HG03066 (cell line): ENCODE measurements around the gene KRTAP10-6.
"Not testable (repeated sequence)": the region's sequence is repeated elsewhere in the genome, so short reads cannot be mapped to it uniquely, and the experiment has no call there.

Experiments
- ATAC-seq: cut with Tn5 transposase; IDR thresholded peaks from one replicate; pipeline ENCODE4 v1.9.1; 2021; ENCODE audit warnings: low read depth; ENCODE audit not compliant: unreplicated experiment

The KRTAP10-6 gene, protein sequence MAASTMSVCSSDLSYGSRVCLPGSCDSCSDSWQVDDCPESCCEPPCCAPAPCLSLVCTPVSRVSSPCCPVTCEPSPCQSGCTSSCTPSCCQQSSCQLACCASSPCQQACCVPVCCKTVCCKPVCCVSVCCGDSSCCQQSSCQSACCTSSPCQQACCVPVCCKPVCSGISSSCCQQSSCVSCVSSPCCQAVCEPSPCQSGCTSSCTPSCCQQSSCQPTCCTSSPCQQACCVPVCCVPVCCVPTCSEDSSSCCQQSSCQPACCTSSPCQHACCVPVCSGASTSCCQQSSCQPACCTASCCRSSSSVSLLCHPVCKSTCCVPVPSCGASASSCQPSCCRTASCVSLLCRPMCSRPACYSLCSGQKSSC

DNA sequence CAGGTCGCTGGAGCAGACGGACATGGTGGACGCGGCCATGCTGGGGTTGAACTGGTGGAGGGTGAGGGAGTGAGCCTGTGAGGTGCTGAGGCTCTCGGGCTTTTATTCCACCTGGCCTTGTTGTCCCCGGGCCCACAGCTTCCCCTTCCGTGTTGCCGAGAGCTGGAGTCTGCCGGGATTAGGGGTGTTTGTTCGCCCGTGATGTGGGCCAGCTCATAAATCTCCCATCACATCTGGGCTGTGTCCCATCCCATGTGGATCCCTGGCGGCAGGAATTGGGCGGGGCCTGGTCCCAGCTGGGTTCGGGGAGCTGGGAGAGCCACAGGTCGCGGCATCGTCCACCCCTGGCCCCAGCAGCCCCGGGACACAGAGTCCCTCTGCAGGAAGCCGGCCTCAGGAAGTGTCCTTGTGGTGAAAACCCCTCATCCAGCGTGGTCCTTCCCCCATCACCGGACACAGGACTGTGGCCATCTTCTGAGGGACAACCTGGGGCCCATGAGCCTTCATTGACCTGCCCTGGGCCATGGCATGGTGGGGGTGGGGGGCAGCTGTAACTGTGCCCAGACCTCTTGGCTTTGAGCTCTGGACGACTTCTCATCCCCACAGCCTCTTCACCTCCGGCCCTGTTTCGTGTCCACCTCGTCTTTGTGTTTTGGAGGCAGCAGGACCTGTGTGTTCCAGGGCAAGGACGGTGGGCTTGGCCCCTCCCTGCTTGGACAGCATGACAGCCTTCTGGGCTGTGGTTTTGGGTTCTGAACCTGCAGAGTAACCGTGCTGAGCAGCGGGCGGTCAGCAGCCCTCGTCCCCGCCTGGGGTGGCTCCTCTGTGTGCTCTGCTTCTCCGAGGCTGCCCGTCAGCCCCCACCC, at the start of gene KRTAP10-6:
Gene KRTAP10-6 (minus strand): TSS at position 60 of the 866 bp plus-strand sequence. CDS start 21 bp downstream, at position 39.
- ATAC-seq, result no peak

DNA sequence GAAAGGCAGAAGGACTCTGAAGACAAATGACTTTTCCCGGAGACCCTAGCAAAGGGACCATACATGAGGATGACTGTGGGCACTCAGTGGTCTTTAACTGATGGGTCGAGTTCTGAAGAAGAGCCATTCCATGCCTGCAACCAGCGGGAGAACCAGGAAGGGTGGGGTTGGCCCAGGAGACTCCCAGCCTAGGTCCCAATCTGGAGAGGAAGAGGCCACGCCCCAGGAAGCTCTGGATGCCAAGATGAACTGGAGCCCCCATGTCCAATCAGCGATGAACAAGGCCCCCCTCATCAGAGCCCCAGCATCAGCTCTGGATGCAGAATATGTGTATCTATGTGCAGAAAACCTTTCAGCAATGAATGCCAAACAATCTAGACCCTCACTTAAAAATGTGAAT, 48.5 kb upstream of the KRTAP10-6 start:
- no peak for ATAC-seq

DNA sequence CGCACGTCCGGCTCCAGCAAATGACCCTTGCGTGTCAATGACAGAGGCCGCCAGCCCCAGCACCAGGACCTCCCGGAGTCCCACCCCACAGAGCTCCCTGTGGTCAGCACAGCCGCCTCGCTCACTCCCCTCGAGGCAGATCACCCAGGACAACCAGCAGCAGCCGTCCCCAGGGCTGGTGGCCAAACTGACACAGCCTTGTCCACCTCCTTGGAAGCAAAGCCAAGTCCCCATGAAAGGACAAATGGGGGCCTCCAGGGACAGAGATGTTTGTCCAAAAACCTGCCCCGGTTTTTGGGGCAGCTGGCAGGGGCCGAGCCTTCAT, 47.0 kb upstream of the KRTAP10-6 start:
- ATAC-seq, result no peak

DNA sequence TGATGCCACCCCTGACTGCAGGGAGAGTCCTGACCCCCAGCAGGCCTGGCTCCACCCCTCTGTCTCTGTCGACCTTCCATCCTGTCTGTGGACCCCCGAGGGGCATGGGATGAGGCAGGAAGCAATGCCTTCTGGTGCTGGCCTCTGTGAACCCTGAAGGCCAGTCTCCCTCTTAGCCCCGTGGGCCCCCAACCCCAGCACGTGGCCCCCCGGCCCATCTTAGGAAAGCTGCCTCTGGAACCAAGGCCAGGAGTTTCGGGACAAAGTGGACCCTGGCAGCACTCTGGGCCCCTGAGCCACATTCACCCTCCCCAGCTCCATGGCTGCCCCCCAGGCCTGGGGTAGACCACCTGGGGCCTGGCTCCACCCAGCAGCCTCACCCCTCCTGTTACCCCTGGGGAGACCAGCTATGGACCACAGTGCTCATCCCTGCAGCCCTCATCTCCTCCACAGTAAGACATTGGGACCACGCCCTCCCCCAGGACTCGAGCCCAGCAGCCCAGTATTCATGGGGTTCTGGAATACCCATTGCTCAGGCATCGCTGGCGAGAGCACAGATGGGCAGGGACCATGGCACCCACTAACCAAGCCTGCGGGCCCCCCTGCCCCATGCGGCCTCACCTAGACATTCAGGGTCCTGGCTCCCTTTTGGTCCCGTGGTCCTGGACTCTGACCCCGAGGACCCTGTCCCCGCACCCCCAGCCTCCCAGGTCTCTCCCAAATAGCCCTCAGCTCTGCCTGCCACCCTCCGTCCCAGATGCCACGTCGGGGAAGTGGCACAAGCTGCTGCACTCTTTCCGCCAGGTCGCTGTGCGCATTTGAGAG, 46.4 kb upstream of the KRTAP10-6 start:
- ATAC-seq, result not testable (repeated sequence)

DNA sequence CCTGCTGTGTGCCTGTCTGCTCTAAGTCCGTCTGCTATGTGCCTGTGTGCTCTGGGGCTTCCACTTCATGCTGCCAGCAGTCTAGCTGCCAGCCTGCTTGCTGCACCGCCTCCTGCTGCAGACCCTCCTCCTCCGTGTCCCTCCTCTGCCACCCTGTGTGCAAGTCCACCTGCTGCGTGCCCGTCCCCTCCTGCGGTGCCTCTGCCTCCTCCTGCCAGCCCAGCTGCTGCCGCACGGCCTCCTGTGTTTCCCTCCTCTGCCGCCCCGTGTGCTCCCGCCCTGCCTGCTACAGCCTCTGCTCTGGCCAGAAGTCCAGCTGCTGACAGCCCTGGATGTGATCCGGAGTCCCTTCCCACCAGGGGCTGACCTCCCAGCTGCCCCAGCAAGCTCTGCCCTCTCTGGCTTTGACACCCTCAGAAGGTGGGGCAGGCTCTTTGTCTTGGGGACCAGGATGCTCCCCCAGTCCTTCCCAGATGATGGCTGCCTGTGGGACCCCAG, 45.6 kb upstream of the KRTAP10-6 start:
- ATAC-seq, result not testable (repeated sequence)

DNA sequence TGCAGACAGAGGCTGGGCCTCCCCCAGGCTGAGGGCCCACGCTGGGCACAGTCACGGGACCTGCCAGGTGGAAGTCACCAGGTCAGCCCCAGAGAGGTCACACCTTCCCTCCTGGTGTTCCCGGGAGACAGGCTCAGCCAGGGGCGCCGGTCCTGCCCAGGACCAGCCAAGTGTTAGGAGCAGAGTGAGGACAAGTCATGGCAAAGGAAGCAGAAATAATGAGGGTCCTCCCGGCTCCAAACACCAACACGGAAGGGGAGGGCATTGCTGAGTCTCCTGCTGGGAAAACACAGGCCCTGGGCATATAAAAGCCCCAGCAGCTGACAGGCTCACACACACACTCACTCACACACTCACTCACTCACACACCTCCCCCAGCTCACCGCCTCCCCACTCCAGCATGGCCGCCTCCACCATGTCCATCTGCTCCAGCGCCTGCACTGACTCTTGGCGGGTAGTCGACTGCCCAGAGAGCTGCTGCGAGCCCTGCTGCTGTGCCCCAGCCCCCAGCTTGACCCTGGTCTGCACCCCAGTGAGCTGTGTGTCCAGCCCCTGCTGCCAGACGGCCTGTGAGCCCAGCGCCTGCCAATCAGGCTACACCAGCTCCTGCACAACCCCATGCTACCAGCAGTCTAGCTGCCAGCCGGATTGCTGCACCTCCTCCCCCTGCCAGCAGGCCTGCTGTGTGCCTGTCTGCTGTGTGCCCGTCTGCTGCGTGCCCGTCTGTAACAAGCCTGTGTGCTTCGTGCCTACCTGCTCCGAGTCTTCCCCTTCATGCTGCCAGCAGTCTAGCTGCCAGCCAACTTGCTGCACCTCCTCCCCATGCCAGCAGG, 44.9 kb upstream of the KRTAP10-6 start, which contains the start of gene KRTAP10-10:
Gene KRTAP10-10 (plus strand): TSS at position 339 of the 833 bp plus-strand sequence. CDS start 62 bp downstream, at position 401.
- no peak for ATAC-seq

DNA sequence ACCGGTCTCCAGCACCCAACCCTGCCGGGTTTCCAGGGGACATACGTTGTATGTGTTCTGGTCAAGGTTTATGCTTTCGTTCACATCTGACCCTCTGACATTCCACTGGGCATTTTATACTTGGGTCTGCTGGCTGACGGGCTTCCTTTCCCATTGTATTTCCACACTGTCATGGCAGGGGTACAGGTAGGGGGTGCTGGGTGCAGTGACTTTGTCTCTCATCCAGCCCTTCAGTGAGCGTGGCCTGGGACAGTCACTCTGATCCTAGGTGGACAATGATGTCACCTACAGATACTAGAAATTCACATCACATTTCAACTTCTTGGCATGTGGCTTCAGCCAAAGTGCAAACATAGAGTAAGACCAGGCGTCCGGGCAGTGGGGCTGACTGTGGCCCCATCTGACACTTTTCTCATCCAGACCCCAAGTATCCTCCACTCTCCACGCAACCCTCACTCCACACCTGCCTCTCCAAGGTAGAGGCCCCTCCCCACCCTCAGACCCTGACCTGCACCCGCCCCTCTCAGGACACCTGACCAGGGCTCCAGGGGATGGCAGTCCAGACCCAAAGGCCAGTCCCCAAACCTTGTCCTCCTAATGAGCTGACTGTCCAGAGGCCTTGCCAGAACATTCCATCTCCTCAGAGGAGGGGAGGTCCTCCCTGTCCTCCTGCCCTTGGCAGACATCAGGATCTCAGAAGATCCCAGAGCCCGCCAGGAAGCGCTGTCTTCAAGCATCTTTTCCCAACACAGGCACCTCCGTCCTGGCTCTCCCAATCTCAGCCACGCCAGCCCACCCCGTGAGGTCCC, 44.1 kb upstream of the KRTAP10-6 start:
- ATAC-seq, result no peak

DNA sequence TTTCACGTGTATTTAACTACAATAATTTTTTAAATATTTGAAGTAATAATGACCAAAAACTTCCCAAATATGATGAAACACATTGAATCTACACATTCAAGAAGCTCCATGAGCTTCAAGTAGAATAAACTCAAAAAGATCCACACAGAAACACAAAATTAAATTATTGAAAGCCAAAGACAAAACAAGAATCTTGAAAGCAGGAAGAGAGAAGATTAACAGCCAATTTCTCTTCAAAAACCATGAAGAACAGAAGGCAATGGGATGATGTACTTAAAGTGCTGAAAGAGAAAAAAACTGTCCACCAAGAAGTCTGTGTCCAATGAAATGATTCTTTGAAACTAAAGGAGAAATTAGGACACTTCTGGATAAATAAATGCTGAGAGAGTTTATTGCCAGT, 39.8 kb upstream of the KRTAP10-6 start:
- ATAC-seq, result no peak

DNA sequence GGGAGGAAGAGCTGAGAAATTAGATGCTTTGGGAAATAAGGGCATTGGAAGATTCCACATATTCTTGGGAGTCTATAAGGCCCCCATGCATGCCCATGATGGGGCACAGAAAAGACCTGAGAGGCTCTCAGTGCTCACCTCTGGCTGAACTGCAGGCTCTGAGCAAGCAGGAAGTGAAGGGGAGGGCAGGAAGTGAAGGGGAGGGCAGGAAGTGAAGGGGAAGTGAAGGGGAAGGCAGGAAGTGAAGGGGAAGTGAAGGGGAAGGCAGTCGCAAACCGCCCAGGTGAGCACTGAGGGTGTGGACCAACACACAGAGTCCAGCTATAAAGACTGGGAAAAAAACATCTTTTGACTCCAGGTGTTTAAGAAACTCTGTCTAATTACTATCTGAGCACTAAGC, 38.1 kb upstream of the KRTAP10-6 start:
- ATAC-seq, result no peak

DNA sequence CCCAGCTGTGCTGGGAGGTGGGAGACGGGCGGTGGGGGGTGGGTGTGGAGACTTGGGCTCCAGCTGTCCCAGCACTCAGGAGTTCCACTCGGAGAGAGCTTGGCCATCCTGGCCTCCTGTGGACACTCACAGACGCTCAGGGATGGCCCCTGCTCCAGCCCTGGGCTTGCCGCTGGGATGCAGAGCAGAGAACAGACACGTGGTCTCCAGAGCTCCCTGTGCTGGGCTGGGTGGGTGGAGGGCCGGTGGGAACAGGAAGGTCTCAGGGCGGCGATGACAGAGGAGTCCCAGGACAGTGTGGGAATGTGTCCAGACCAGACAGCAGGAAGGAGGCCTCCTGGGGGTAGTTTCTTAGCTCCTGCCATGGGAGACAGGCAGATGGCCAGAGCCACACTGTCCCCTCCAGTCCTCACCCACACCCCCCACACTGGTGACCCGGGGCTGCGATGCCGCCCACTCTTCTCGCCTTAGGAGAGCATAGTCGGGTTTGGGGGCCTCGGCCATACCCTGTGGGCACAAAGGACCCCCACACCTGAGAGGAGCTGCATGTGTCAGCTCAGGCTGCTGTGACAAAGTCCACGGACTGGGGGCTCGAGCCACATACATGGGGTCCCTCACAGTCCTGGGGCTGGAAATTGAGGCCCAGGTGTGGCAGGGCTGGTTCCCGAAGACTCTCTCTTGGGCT, 36.5 kb upstream of the KRTAP10-6 start:
- no peak for ATAC-seq

DNA sequence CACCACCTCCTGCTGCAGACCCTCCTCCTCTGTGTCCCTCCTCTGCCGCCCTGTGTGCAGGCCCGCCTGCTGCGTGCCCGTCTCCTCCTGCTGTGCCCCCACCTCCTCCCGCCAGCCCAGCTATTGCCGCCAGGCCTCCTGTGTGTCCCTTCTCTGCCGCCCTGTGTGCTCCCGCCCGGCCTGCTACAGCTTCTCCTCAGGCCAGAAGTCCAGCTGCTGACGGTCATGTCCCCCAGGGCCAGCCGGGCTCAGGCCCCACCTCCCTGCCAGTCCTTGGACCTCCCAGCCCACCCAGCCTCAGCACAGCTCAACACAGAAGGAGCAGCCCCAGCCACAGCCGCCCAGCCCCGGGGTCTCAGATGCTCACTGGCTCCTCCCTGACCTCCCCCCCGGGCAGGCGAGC, 35.5 kb upstream of the KRTAP10-6 start:
- not testable (repeated sequence) for ATAC-seq

DNA sequence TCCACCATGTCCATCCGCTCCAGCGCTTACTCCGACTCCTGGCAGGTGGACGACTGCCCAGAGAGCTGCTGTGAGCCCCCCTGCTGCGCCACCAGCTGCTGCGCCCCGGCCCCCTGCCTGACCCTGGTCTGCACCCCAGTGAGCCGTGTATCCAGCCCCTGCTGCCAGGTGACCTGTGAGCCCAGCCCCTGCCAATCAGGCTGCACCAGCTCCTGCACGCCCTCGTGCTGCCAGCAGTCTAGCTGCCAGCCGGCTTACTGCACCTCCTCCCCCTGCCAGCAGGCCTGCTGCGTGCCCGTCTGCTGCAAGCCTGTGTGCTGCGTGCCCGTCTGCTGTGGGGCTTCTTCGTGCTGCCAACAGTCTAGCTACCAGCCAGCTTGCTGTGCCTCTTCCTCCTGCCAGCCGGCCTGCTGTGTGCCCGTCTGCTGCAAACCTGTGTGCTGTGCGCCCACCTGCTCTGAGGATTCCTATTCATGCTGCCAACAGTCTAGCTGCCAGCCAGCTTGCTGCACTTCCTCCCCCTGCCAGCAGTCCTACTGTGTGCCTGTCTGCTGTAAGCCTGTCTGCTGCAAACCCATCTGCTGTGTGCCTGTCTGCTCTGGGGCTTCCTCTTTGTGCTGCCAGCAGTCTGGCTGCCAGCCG, 35.0 kb upstream of the KRTAP10-6 start:
- ATAC-seq, result not testable (repeated sequence)

DNA sequence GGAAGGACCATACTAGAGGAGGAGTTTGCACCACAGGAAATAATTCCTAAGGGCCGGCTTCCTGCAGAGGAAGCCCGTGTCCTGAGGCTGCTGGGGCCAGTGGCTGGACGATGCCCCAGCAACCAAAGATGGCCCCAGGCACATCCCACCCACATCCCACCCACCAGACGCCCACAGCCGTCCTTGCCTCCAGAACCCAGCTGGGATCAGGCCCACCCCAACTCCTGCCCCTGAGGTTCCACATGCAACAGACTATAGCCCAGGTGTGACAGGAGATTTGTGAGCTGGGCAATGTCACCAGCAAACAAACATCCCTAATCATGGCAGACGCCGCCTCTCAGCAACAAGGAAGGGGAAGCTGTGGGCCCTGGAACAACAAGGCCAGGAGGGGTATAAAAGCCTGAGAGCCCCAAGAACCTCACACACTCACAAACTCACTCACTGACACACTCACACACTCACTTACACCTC, 34.4 kb upstream of the KRTAP10-6 start, which contains the start of gene KRTAP10-9:
Gene KRTAP10-9 (plus strand): TSS at position 421 of the 471 bp plus-strand sequence. CDS start 79 bp downstream, outside the sequence.
- no peak for ATAC-seq

DNA sequence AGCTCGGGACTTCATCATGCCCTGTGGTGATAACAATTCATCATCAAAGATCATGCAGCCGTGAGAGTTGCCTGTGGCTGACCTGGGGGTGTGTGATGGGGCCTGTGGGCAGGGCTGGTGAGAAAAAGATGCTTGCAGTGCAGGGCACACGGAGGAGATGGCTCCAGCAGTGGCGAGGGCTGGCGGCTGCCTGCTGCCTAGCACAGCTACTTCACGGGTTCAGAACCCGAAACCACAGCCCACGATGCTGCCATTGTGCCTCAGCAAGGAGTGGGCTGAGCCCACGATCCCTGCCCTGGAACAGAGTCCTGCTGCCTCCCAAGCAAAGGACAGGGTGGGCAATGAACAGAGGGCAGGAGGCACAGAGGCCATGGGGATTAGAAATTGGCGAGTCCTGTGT, 34.0 kb upstream of the KRTAP10-6 start:
- ATAC-seq, result no peak

DNA sequence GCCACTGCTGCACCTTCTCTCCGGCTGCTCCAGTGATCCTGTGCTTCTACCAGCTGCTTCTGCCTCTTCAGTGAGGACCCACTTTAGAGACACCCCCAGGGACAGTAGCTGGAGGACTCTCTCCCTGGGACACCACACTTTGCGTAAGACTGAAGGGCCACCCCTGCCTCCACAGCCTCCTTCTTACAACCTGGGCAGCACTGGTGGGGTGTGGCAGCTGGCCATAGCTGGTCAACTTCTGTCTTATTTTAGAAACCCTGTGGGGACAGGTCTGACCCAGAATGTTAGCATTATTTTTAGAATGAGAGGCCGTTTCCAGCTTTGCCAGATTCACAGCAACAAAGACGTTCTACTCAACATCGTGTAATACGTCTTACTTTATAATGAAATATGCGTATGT, 33.5 kb upstream of the KRTAP10-6 start:
- no peak for ATAC-seq

DNA sequence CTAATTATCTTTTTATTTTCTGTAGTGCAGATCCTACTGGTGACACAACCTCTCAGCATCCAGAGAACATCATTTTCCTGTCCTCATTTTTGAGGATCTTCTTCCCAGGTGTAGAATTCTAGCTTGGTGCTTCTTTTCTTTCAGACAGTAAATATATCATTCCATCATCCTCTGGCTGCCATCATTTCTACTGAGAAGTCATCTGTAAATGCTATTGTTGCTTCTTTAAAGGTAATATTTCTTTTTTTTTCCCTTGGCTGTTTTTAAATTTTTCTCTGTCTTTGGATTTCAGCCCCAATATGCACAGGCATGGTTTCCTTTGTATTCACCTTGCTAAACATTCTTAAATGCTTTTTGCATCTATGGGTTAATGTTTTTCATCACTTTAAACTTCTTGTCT, 31.3 kb upstream of the KRTAP10-6 start:
- ATAC-seq, result no peak

DNA sequence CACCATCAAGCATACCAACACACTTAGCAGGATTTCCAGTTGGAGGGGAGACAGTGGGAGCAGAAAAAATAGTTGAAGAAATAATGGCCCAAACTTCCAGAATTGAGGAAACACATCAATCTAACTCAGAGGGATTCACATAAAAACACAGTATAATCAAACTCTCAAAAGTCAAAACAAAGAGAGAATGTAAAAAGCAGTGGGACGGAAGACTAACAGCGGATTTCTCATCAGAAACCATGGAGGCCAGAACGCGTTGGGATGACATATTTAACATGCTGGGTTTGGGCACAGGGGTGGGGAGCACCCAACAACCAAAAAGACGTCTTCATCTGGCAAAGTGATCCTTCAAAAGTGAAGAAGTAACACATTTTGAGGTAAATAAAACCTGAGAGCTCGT, 27.6 kb upstream of the KRTAP10-6 start:
- no peak for ATAC-seq

DNA sequence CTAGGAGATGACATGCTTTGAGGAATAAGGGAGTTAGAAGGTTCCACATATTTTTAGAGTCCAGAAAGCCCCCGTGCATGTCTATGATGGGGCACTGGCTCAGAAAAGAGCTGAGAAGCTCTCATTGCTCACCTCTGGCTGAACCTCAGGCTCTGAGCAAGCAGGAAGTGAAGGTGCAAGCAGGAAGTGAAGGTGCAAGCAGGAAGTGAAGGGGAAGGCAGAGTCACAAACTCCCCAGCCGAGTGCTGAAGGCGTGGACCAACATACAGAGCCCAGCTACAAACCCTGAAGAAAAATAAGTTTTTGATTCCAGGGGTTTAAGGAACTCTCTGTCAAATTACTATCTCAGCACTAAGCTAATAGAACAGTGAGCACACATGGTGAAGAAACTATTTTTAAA, 26.6 kb upstream of the KRTAP10-6 start:
- no peak for ATAC-seq
